K562 (cell line): ENCODE results near the gene IFIT5. TPM values are rescaled to one million over a fixed set of nuclear protein-coding genes. Genes with fewer than 3 reads are reported as not detected.

Source experiments
- ATAC-seq: fragments of 200-7000 bp; cut with Tn5 transposase; 3 replicates; pipeline ENCODE4 v1.9.1; 2020; ENCODE audit warnings: moderate library complexity
- BruUV-seq: library from RNA; stranded (reverse); fragments of 400-500 nt; replicated peaks from 2 replicates; lab custom pipeline; 2021; lab: Mats Ljungman, UMichigan
- CTCF ChIA-PET: fragments of 300-600 bp; formaldehyde crosslinking; extraction: SDS; loops from one replicate; lab custom pipeline; 2021; ENCODE audit warnings: low intra/inter-chr PET ratio; lab: Yijun Ruan, JAX
- POLR2A ChIA-PET: fragments of 300-600, 350-650 bp; sonication (Branson Sonifier 250); formaldehyde crosslinking; extraction: SDS; loops from one replicate; lab custom pipeline; 2021; ENCODE audit warnings: antibody characterized with exemption, inconsistent platforms; lab: Yijun Ruan, JAX
- DNase-seq, 4 experiments: peaks; one replicate each; pipeline versions ENCODE4 v3.0.0 to v3.0.0-alpha.2; 2011 to 2018; ENCODE audit warnings: low spot score in 3 of 4, mixed read lengths in 3 of 4; ENCODE audit errors: extremely low read depth in 1 of 4
- FAIRE-seq: peaks from 2 replicates; lab custom pipeline; 2011; peaks lifted over from hg19 to GRCh38; lab: Jason Lieb, UNC
- H2AFZ ChIP-seq: 2 replicates; pipeline ENCODE4 v1.6.0; 2011; ENCODE audit warnings: low read depth, low read length, control low read depth, inconsistent platforms
- H3K27ac ChIP-seq: fragments of 200-600 bp; 3 replicates; pipeline ENCODE4 v1.8.0; 2011; ENCODE audit warnings: low read depth, mild to moderate bottlenecking, control low read depth, inconsistent platforms, low read length, moderate library complexity, mixed read lengths; ENCODE audit errors: extremely low read depth
- H3K27me3 ChIP-seq, 2 experiments: fragments of 300-600 bp in 1 of 2; 2 replicates in 1 of 2; 3 replicates in 1 of 2; pipeline versions ENCODE4 v1.6.0 to v1.8.0; 2011; ENCODE audit warnings: inconsistent platforms in 2 of 2, low read length in 2 of 2, mild to moderate bottlenecking in 1 of 2, mixed read lengths in 1 of 2, moderate library complexity in 1 of 2; ENCODE audit not compliant: control insufficient read depth in 2 of 2, insufficient read depth in 2 of 2
- H3K36me3 ChIP-seq: fragments of 300-600 bp; 3 replicates; pipeline ENCODE4 v1.8.0; 2011; ENCODE audit warnings: mild to moderate bottlenecking, low read length, inconsistent platforms; ENCODE audit not compliant: control insufficient read depth, insufficient read depth
- H3K4me1 ChIP-seq, 2 experiments: fragments of 200-600 bp in 1 of 2; replicated peaks in 1 of 2; 2 replicates in 1 of 2; 3 replicates in 1 of 2; pipeline versions ENCODE4 v1.5.1 to v1.8.0; 2011; ENCODE audit warnings: inconsistent platforms in 2 of 2, low read length in 2 of 2, mild to moderate bottlenecking in 1 of 2, mixed read lengths in 1 of 2, moderate library complexity in 1 of 2; ENCODE audit not compliant: control insufficient read depth in 2 of 2, insufficient read depth in 2 of 2
- H3K4me2 ChIP-seq: 2 replicates; pipeline ENCODE4 v1.6.1; 2011; ENCODE audit warnings: low read length, control low read depth, inconsistent platforms, mixed read lengths; ENCODE audit not compliant: insufficient read depth
- H3K4me3 ChIP-seq: fragments of 200-600 bp; sonication (generic), shearing (Covaris generic); 2 replicates; pipeline ENCODE4 v1.5.1; 2016; ENCODE audit warnings: control low read depth, inconsistent platforms
- H3K79me2 ChIP-seq: fragments of 200-600 bp; 3 replicates; pipeline ENCODE4 v1.8.0; 2011; ENCODE audit warnings: low read length, inconsistent platforms; ENCODE audit not compliant: control insufficient read depth, insufficient read depth
- H3K9ac ChIP-seq, 2 experiments: 2 replicates each; pipeline versions ENCODE4 v1.6.0 to v1.6.1; 2011; ENCODE audit warnings: low read depth in 2 of 2, low read length in 2 of 2, control low read depth in 1 of 2, inconsistent platforms in 1 of 2, mild to moderate bottlenecking in 1 of 2, mixed read lengths in 1 of 2; ENCODE audit not compliant: insufficient read depth in 1 of 2
- H3K9me1 ChIP-seq: one replicate; pipeline ENCODE4 v1.6.0; 2011; ENCODE audit warnings: inconsistent platforms, mild to moderate bottlenecking, low read length, moderate library complexity; ENCODE audit not compliant: control insufficient read depth, insufficient read depth
- H3K9me3 ChIP-seq: replicated peaks from 2 replicates; pipeline ENCODE4 v1.5.1; 2011; ENCODE audit warnings: low read depth, low read length, inconsistent platforms; ENCODE audit not compliant: control insufficient read depth, insufficient read depth
- H4K20me1 ChIP-seq: replicated peaks from 2 replicates; pipeline ENCODE4 v1.6.1; 2011; ENCODE audit warnings: low read length, inconsistent platforms, mixed read lengths; ENCODE audit not compliant: control insufficient read depth, insufficient read depth
- ARID3A ChIP-seq: IDR thresholded peaks from 2 replicates; pipeline ENCODE4 v1.6.1; 2012; ENCODE audit warnings: low read depth, low read length, improper control_type of control experiment, borderline replicate concordance
- CTCF ChIP-seq, 3 experiments: IDR thresholded peaks in 2 of 3; conservative IDR thresholded peaks in 1 of 3; 2 replicates each; pipeline ENCODE4 v1.5.1; 2011 to 2012; ENCODE audit warnings: low read length in 3 of 3, mild to moderate bottlenecking in 3 of 3, control low read depth in 2 of 3, improper control_type of control experiment in 1 of 3, inconsistent platforms in 1 of 3, low read depth in 1 of 3, mixed read lengths in 1 of 3, moderate library complexity in 1 of 3; ENCODE audit not compliant: insufficient read depth in 2 of 3
- NR2F6 ChIP-seq: fragments of 450-650 bp; formaldehyde crosslinking; IDR thresholded peaks from 2 replicates; pipeline ENCODE4 v1.4.0; 2020; ENCODE audit warnings: mild to moderate bottlenecking
- RAD21 ChIP-seq, 2 experiments: fragments of 250-450 bp in 1 of 2; fragments of 450-650 bp in 1 of 2; sonication (Bioruptor Pico) in 1 of 2; formaldehyde crosslinking in 1 of 2; IDR thresholded peaks in 1 of 2; conservative IDR thresholded peaks in 1 of 2; 2 replicates each; pipeline versions ENCODE4 v1.4.0 to v1.8.0; 2020 to 2022; ENCODE audit warnings: mild to moderate bottlenecking in 2 of 2, moderate library complexity in 1 of 2
- REST ChIP-seq, 2 experiments: fragments of 450-650 bp; formaldehyde crosslinking in 1 of 2; IDR thresholded peaks; 2 replicates each; pipeline versions ENCODE4 v1.4.0 to v1.6.1; 2014 to 2020; ENCODE audit warnings: mild to moderate bottlenecking in 2 of 2, borderline replicate concordance in 1 of 2, low read depth in 1 of 2
- ZKSCAN1 ChIP-seq: fragments of 150-350 bp; IDR thresholded peaks from 2 replicates; pipeline ENCODE4 v1.6.1; 2016; ENCODE audit warnings: low read depth, low read length
- WGBS: fragments of 100-300 bp; shearing (Covaris generic); methylation state at CpG from one replicate; pipeline ENCODE4 v1.1.6; 2016; ENCODE audit warnings: low coverage, mixed read lengths; ENCODE audit not compliant: insufficient coverage; ENCODE audit errors: missing lambda C conversion rate; 5-methylcytosine and 5-hydroxymethylcytosine counted together
- in situ Hi-C: fragments of 300-500 bp; cut with MboI; formaldehyde crosslinking; loops from 4 replicates; pipeline ENCODE4 v1.15.0; 2018; ENCODE audit warnings: inconsistent platforms, mixed read lengths
- intact Hi-C: fragments of 100-400 bp; cut with micrococcal nuclease; formaldehyde crosslinking; loops from 2 replicates; pipeline ENCODE4 v1.14.2; 2022
- polyA plus RNA-seq, 8 experiments: library from polyadenylated mRNA; depleted of rRNA in 4 of 8; stranded (reverse) in 5 of 8; unstranded in 3 of 8; fragments of >200 nt; fragmentation: Nextera tagmentation in 2 of 8; fragmentation: Illumina TruSeq in 1 of 8; extraction: Ambion mirVana in 2 of 8; extraction: Trizol in 1 of 8; gene quantifications; 2 replicates each; pipeline versions ENCODE4 v1.2.1 to v1.2.3, GENCODE V29; 2011 to 2014; ENCODE audit warnings: inconsistent platforms in 1 of 8, missing spikeins in 1 of 8
- total RNA-seq, 7 experiments: library from RNA; depleted of rRNA in 6 of 7; stranded (reverse); fragments of >200 nt in 6 of 7; fragmentation: Illumina TruSeq in 2 of 7; extraction: Trizol in 2 of 7; gene quantifications; 2 replicates each; pipeline versions ENCODE4 v1.2.1 to v1.2.3, GENCODE V29; 2011 to 2021; ENCODE audit warnings: low replicate concordance in 1 of 7

IFIT5 gene
- total and polyA plus RNA-seq, 9 of the 15 experiments (the other 6 are each of a cell fraction or from before 2014, with no cell fraction given): 0.04 to 0.11 (median 0.06) TPM; not detected in 5

GRCh38 chr10:89389254-89389653 is 25.1 kb upstream of the IFIT5 start:
- H3K27ac ChIP-seq: no peak overlapping the region
- 36% methylated on average over 1 of the region's 1 CpG for WGBS
- no peak overlapping the region for H2AFZ ChIP-seq
- H3K4me1 ChIP-seq: peaks cover 0 to 8% of the 10 kb centered on the region in 2 experiments; a peak in 3 of 5 replicates
- no peaks in the 10 kb centered on the region for H3K27me3 ChIP-seq
- POLR2A ChIA-PET: no interaction called here
- peak in 1 of 4 experiments; percentile 29 for DNase-seq
- no peaks in the 10 kb centered on the region for H3K79me2 ChIP-seq
- no peak overlapping the region for H3K4me2 ChIP-seq
- no peaks in the 10 kb centered on the region for H3K9me1 ChIP-seq
- intact Hi-C loops (loop anchor here (1.0 kb wide), 1 partner anchor 96 kb away; no protein-coding TSS in a partner anchor), in situ Hi-C loops (no loop called here)
- BruUV-seq: no TSS peak
- H3K36me3 ChIP-seq: no peaks in the 10 kb centered on the region
- no peaks in the 10 kb centered on the region for H3K9me3 ChIP-seq
- FAIRE-seq: no peak
- H4K20me1 ChIP-seq: no peaks in the 10 kb centered on the region
- CTCF ChIA-PET: interaction anchor here (1.0 kb wide), 1 partner anchor 172 kb away, joined by 5 read pairs; no protein-coding TSS in a partner anchor
- no peak overlapping the region for H3K4me3 ChIP-seq
- TF ChIP-seq RAD21 (CRISPR knock-in tag; conservative IDR thresholded peaks at IDR 0.05 in 1 of 2, IDR thresholded peaks at IDR 0.05 in 1 of 2): peak; percentile 68 to 82
- TF ChIP-seq CTCF (IDR thresholded peaks at IDR 0.05 in 2 of 3, conservative IDR thresholded peaks at IDR 0.05 in 1 of 3; ENCODE audit: insufficient read depth in 2 of 3, low read depth in 1 of 3, low read length in 3 of 3): peak in 2 of 3 experiments; percentile 30 to 58; a peak in 2 of 6 replicates
- TF ChIP-seq NR2F6 (CRISPR knock-in tag): no peak
- TF ChIP-seq REST (IDR thresholded peaks at IDR 0.05; ENCODE audit: borderline replicate concordance): peak; percentile 39; the same call in 1 of the 2 replicates
- no peak for TF ChIP-seq REST (CRISPR knock-in tag; IDR thresholded peaks at IDR 0.05; ENCODE audit: low read depth)
- TF ChIP-seq ARID3A: 0 out of 2 replicates have a peak, but pooled peaks have one; percentile 12
- no peak for TF ChIP-seq ZKSCAN1
- TF ChIP-seq, all 486 proteins: peak for 4
- peak; percentile 59; the same call in 2 of the 3 replicates for ATAC-seq
- H3K9ac ChIP-seq: no peak overlapping the region
